Lower leg skin (tissue), 4 donors: ENCODE data around the gene DPEP1. TPM values are rescaled to one million over a fixed set of nuclear protein-coding genes. Genes with fewer than 3 reads are reported as not detected.

Experiments used
- DNase-seq, 2 donors: peaks; one replicate each; pipeline ENCODE4 v3.0.0-alpha.2; 2019; ENCODE audit warnings: low spot score in 2 of 2
- H3K4me3 ChIP-seq: fragments of 200-600 bp; sonication (generic); 2 replicates; pipeline ENCODE4 v1.5.1; 2017; ENCODE audit warnings: mild to moderate bottlenecking, low read depth; ENCODE audit not compliant: poor library complexity, severe bottlenecking
- CTCF ChIP-seq, 3 donors: fragments of 450-650 bp; IDR thresholded peaks; one replicate each; pipeline ENCODE4 v1.5.1; 2016; ENCODE audit warnings: antibody characterized with exemption in 3 of 3, mild to moderate bottlenecking in 3 of 3, moderate library complexity in 2 of 3
- POLR2A ChIP-seq, 2 donors: fragments of 450-650 bp; IDR thresholded peaks; one replicate each; pipeline ENCODE4 v1.6.1; 2016 to 2017; ENCODE audit warnings: antibody characterized with exemption in 2 of 2, mild to moderate bottlenecking in 1 of 2, moderate library complexity in 1 of 2
- WGBS, 2 donors: methylation state at CpG; one replicate each; pipeline ENCODE4 v1.1.5; 2018; 5-methylcytosine and 5-hydroxymethylcytosine counted together
- intact Hi-C: fragments of 100-400 bp; cut with DNase I; formaldehyde crosslinking; loops from one replicate; pipeline ENCODE4 v1.15.0; 2023; ENCODE audit warnings: low total_unique reads
- total RNA-seq, 4 donors: library from RNA; depleted of rRNA; stranded (reverse); fragments of >200 nt; gene quantifications; one replicate each; pipeline ENCODE4 v1.1.0, GENCODE V29; 2016

The DPEP1 gene
- total RNA-seq, 4 donors from 2014 or later: 1.7 to 3.7 TPM; not detected in 2

GRCh38 chr16:89618109-89618998 is 4.9 kb downstream of the DPEP1 start:
- H3K4me3 ChIP-seq: no peak overlapping the region
- TF ChIP-seq CTCF (IDR thresholded peaks at IDR 0.05) (no peak), POLR2A (IDR thresholded peaks at IDR 0.05) (no peak)
- intact Hi-C loops: no loop called here
- WGBS, 2 donors: 51 to 59% methylated on average over 15 of the region's 16 CpGs
- DNase-seq: no peak

DNA sequence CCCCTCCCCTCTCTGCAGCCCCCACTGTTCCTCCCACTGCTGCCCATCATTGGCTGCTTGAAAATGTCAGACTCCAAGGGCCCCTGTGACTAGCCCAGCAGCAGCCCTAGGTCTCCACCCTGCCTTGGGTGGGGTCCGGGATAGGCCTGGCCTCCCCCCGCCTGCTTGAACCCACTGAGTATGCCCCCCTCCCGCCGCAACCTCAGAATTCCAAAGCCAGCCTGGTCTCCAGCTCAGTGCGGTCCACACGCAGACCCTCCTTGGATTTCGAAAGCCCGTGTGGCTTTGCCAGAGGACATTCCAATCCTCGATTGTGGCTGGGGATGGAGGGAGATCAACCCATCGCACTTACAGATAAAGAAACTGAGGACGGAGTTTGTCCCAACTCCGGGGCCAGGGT is 6.4 kb downstream of the DPEP1 start:
- 46 to 66% methylated on average over 3 to 12 of the region's 12 CpGs for WGBS, 2 donors
- intact Hi-C loops: no loop called here
- no peak for DNase-seq
- no peak overlapping the region for H3K4me3 ChIP-seq
- TF ChIP-seq CTCF (IDR thresholded peaks at IDR 0.05): no peak
- no peak for TF ChIP-seq POLR2A (IDR thresholded peaks at IDR 0.05)

- no peak overlapping the region for H3K4me3 ChIP-seq
- intact Hi-C loops: no loop called here
- DNase-seq: no peak
- TF ChIP-seq CTCF (IDR thresholded peaks at IDR 0.05): no peak
- TF ChIP-seq POLR2A (IDR thresholded peaks at IDR 0.05): no peak
- WGBS, 2 donors: 41 to 61% methylated on average over 10 to 15 of the region's 16 CpGs
Observed at GRCh38 chr16:89620406-89620841, 7.0 kb downstream of the DPEP1 start.

GRCh38 chr16:89621136-89621697 is 7.8 kb downstream of the DPEP1 start:
- no peak overlapping the region for H3K4me3 ChIP-seq
- intact Hi-C loops: no loop called here
- 72 to 80% methylated on average over 18 of the region's 18 CpGs for WGBS, 2 donors
- TF ChIP-seq POLR2A (IDR thresholded peaks at IDR 0.05): no peak
- no peak for TF ChIP-seq CTCF (IDR thresholded peaks at IDR 0.05)
- DNase-seq: no peak

DNA sequence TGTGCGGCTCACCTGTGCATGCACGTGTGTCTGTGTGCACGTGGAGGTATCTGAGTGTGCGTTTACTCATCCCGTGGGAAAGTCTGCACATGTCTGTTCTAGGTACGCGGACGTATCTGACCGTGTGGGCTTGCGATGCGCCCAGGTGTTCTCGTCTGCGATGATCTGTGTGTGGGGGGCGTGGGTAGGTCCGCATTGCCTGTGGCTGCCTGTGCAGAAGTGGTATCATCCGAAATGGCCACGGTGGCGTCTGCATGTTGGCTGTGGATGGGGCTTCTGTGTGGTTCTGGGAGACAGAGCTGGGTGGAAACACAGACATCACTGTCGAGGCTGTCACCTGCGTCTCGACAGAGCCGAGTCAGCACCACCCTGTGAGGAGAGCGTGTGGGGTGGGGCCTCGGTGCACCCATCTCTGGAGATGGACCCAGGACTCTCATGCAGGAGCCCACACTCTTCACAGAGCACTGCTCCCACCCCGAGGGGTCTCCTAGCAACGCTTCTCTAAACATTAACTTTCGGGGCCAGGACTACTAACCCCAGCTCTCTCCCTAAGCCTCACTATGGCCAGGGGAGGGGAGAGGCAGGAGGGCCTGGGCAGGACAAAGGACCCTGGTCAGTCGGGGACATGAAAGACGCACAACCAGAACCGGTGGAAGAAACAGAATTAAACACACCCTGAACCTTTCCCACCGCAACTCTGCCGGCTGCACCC is 8.4 kb downstream of the DPEP1 start:
- no peak overlapping the region for H3K4me3 ChIP-seq
- intact Hi-C loops: no loop called here
- DNase-seq: no peak
- TF ChIP-seq POLR2A (IDR thresholded peaks at IDR 0.05) (no peak), CTCF (IDR thresholded peaks at IDR 0.05) (no peak)
- 77 to 81% methylated on average over 31 to 32 of the region's 32 CpGs for WGBS, 2 donors
